AG04450 (cell line): Measurements from ENCODE around the gene MSN. TPM values are rescaled to one million over a fixed set of nuclear protein-coding genes. Genes with fewer than 3 reads are reported as not detected.

ENCODE experiments used
- CTCF ChIA-PET: fragments of 300-600, 350-600 bp; formaldehyde crosslinking; extraction: SDS; loops from one replicate; lab custom pipeline; 2022; ENCODE audit warnings: antibody characterized with exemption, inconsistent platforms; lab: Charles Lee
- POLR2A ChIA-PET: fragments of 350-600 bp; formaldehyde crosslinking; extraction: SDS; loops from one replicate; lab custom pipeline; 2021; ENCODE audit warnings: antibody characterized with exemption, inconsistent platforms; lab: Yijun Ruan, JAX
- DNase-seq: peaks from one replicate; pipeline ENCODE4 v3.0.0-alpha.2; 2011; ENCODE audit warnings: low read depth, low spot score
- H3K27ac ChIP-seq: one replicate; pipeline ENCODE4 v1.5.1; 2012; ENCODE audit warnings: low read depth, low read length, control low read depth
- H3K27me3 ChIP-seq: one replicate; pipeline ENCODE4 v1.6.0; 2012; ENCODE audit warnings: low read length; ENCODE audit not compliant: control insufficient read depth, insufficient read depth
- H3K4me3 ChIP-seq: 2 replicates; pipeline ENCODE4 v1.5.1; 2011; ENCODE audit warnings: mild to moderate bottlenecking, low read depth, low read length, control low read depth
- H3K9me3 ChIP-seq: 2 replicates; pipeline ENCODE4 v1.5.1; 2012; ENCODE audit warnings: low read length; ENCODE audit not compliant: control insufficient read depth, insufficient read depth
- CTCF ChIP-seq: IDR thresholded peaks from 2 replicates; pipeline ENCODE4 v1.5.1; 2011; ENCODE audit warnings: low read depth, low read length, control low read depth, inconsistent platforms
- polyA plus RNA-seq: library from polyadenylated mRNA; depleted of rRNA; stranded (reverse); fragments of >200 nt; gene quantifications from 2 replicates; pipeline ENCODE4 v1.2.3, GENCODE V29; 2011

Gene MSN
- polyA plus RNA-seq, 1 experiment, result 493 TPM

GRCh38 chrX:65671966-65672365 is 4.5 kb downstream of the MSN start:
- H3K4me3 ChIP-seq, result peak overlapping the region; percentile 15; the same call in 1 of the 2 replicates
- ChIA-PET POLR2A (interaction anchor here (1.8 kb wide), 1 partner anchor 32 kb away, joined by 4 read pairs; no protein-coding TSS in a partner anchor), CTCF (interaction anchor here (1.5 to 1.7 kb wide), 2 partner anchors 18 to 76 kb away, joined by 3 to 5 read pairs; no protein-coding TSS in a partner anchor)
- H3K27me3 ChIP-seq, result no peaks in the 10 kb centered on the region
- no peak for DNase-seq
- H3K27ac ChIP-seq, result no peak overlapping the region
- TF ChIP-seq CTCF, result no peak
- H3K9me3 ChIP-seq, result no peaks in the 10 kb centered on the region; the same call in 1 of the 2 replicates

GRCh38 chrX:65673857-65674203 is 6.4 kb downstream of the MSN start:
- ChIA-PET CTCF (interaction anchor here (1.5 kb wide), 1 partner anchor 30 kb away, joined by 7 read pairs; no protein-coding TSS in a partner anchor), POLR2A (no interaction called here)
- Histone ChIP-seq H3K27me3 (no peaks in the 10 kb centered on the region), H3K9me3 (no peaks in the 10 kb centered on the region), H3K27ac (peak overlapping the region; percentile 65), H3K4me3 (no peak overlapping the region)
- no peak for TF ChIP-seq CTCF
- DNase-seq, result no peak

GRCh38 chrX:65674204-65674893 is 6.9 kb downstream of the MSN start:
- H3K27ac ChIP-seq, result peak overlapping the region; percentile 65
- no peak for TF ChIP-seq CTCF
- H3K9me3 ChIP-seq, result no peaks in the 10 kb centered on the region
- DNase-seq, result no peak
- ChIA-PET CTCF (interaction anchor here (1.5 kb wide), 1 partner anchor 29 kb away, joined by 7 read pairs; no protein-coding TSS in a partner anchor), POLR2A (no interaction called here)
- H3K27me3 ChIP-seq, result no peaks in the 10 kb centered on the region
- no peak overlapping the region for H3K4me3 ChIP-seq

- ChIA-PET CTCF (no interaction called here), POLR2A (no interaction called here)
- Histone ChIP-seq H3K27ac (peak overlapping the region; percentile 78), H3K27me3 (no peaks in the 10 kb centered on the region), H3K9me3 (no peaks in the 10 kb centered on the region), H3K4me3 (no peak overlapping the region)
- peak; percentile 80 for DNase-seq
- no peak for TF ChIP-seq CTCF
Measured at GRCh38 chrX:65677954-65678469, 10.6 kb downstream of the MSN start.

- DNase-seq, result no peak
- no peak for TF ChIP-seq CTCF
- H3K4me3 ChIP-seq, result no peak overlapping the region
- peak overlapping the region; percentile 78 for H3K27ac ChIP-seq
- POLR2A ChIA-PET, result no interaction called here
- H3K9me3 ChIP-seq, result no peaks in the 10 kb centered on the region
- CTCF ChIA-PET, result interaction anchor here (1.6 kb wide), 1 partner anchor 24 kb away, joined by 4 read pairs; no protein-coding TSS in a partner anchor
- no peaks in the 10 kb centered on the region for H3K27me3 ChIP-seq
Measured at GRCh38 chrX:65679071-65679540, 11.7 kb downstream of the MSN start.
